HEK293 (cell line): ENCODE data around the gene HOXC5.

ENCODE experiments used
- CTCF ChIP-seq: fragments of 450-650 bp; formaldehyde crosslinking; IDR thresholded peaks from 2 replicates; pipeline ENCODE4 v1.5.1; 2016; ENCODE audit warnings: missing biosample characterization, missing genetic modification characterization
- KLF7 ChIP-seq: fragments of 450-650 bp; formaldehyde crosslinking; IDR thresholded peaks from 2 replicates; pipeline ENCODE4 v1.5.1; 2016; ENCODE audit warnings: missing biosample characterization, missing genetic modification characterization, borderline replicate concordance
- MYNN ChIP-seq: fragments of 450-650 bp; formaldehyde crosslinking; IDR thresholded peaks from 2 replicates; pipeline ENCODE4 v1.5.1; 2016; ENCODE audit warnings: missing biosample characterization, missing genetic modification characterization, borderline replicate concordance
- TCF7L2 ChIP-seq: IDR thresholded peaks from 2 replicates; pipeline ENCODE4 v1.6.1; 2011; ENCODE audit warnings: low read depth, mild to moderate bottlenecking, inconsistent platforms, low read length, moderate library complexity, borderline replicate concordance
- ZBTB49 ChIP-seq: fragments of 450-650 bp; formaldehyde crosslinking; IDR thresholded peaks from 2 replicates; pipeline ENCODE4 v1.5.1; 2016; ENCODE audit warnings: missing biosample characterization, missing genetic modification characterization, low read depth
- ZEB2 ChIP-seq: fragments of 450-650 bp; formaldehyde crosslinking; IDR thresholded peaks from 2 replicates; pipeline ENCODE4 v1.5.1; 2016; ENCODE audit warnings: missing biosample characterization, missing genetic modification characterization
- ZNF138 ChIP-seq: fragments of 450-650 bp; formaldehyde crosslinking; IDR thresholded peaks from 2 replicates; pipeline ENCODE4 v1.5.1; 2016; ENCODE audit warnings: missing biosample characterization, missing genetic modification characterization, borderline replicate concordance
- ZNF169 ChIP-seq: fragments of 450-650 bp; formaldehyde crosslinking; IDR thresholded peaks from 2 replicates; pipeline ENCODE4 v1.5.1; 2016; ENCODE audit warnings: missing biosample characterization, missing genetic modification characterization
- ZNF488 ChIP-seq: fragments of 450-650 bp; formaldehyde crosslinking; IDR thresholded peaks from 2 replicates; pipeline ENCODE4 v1.5.1; 2016; ENCODE audit warnings: missing biosample characterization, missing genetic modification characterization
- ZNF521 ChIP-seq: fragments of 450-650 bp; formaldehyde crosslinking; IDR thresholded peaks from 2 replicates; pipeline ENCODE4 v1.5.1; 2017; ENCODE audit warnings: missing biosample characterization, mild to moderate bottlenecking, missing genetic modification characterization
- ZNF596 ChIP-seq: fragments of 450-650 bp; IDR thresholded peaks from 2 replicates; pipeline ENCODE4 v1.5.0; 2018; ENCODE audit warnings: missing biosample characterization, mild to moderate bottlenecking, missing genetic modification characterization, moderate library complexity
- ZNF626 ChIP-seq: fragments of 450-650 bp; sonication (Bioruptor Pico); formaldehyde crosslinking; IDR thresholded peaks from 2 replicates; pipeline ENCODE4 v1.5.1; 2018; ENCODE audit warnings: missing biosample characterization, missing genetic modification characterization, inconsistent platforms
- ZSCAN30 ChIP-seq: fragments of 450-650 bp; IDR thresholded peaks from 2 replicates; pipeline ENCODE4 v1.5.1; 2018; ENCODE audit warnings: missing biosample characterization, mild to moderate bottlenecking, missing genetic modification characterization, moderate library complexity

GRCh38 chr12:54004063-54004840, 28.6 kb upstream of the HOXC5 start:
- TF ChIP-seq MYNN = no peak
- TF ChIP-seq ZSCAN30 (tag by site-specific recombination) = no peak
- TF ChIP-seq ZBTB49 (tag by site-specific recombination) = no peak
- peak; percentile 65; the same call in 1 of the 2 replicates for TF ChIP-seq CTCF (tag by site-specific recombination)
- TF ChIP-seq KLF7 (tag by site-specific recombination) = no peak
- no peak for TF ChIP-seq ZEB2
- no peak for TF ChIP-seq ZNF596
- no peak for TF ChIP-seq ZNF626
- TF ChIP-seq ZNF521 (tag by site-specific recombination) = no peak
- TF ChIP-seq ZNF169 (tag by site-specific recombination) = no peak
- TF ChIP-seq TCF7L2 = no peak
- TF ChIP-seq ZNF488 (tag by site-specific recombination) = no peak
- TF ChIP-seq ZNF138 (tag by site-specific recombination) = no peak
